Pancreas (tissue), 10 donors: ENCODE measurements around the gene QRFPR. TPM values are rescaled to one million over a fixed set of nuclear protein-coding genes. Genes with fewer than 3 reads are reported as not detected.
"Not testable (repeated sequence)": the region's sequence is repeated elsewhere in the genome, so short reads cannot be mapped to it uniquely, and the experiment has no call there.

Experiments used
- ATAC-seq, 4 donors: fragments of 200-7000 bp; cut with Tn5 transposase; one replicate each; pipeline versions ENCODE4 v1.8.0 to v1.9.1; 2020; ENCODE audit warnings: mild to moderate bottlenecking in 4 of 4, moderate library complexity in 4 of 4
- DNase-seq, 6 donors: peaks; one replicate each; pipeline ENCODE4 v3.0.0-alpha.2; 2020
- FAIRE-seq: peaks from 2 replicates; lab custom pipeline; 2012; peaks lifted over from hg19 to GRCh38; lab: Jason Lieb, UNC
- H3K27ac ChIP-seq, 4 donors: fragments of 200-600 bp; sonication (generic); 1 replicate in 3 of 4; 2 replicates in 1 of 4; pipeline versions ENCODE4 v1.5.0 to v1.8.0; 2020
- H3K27me3 ChIP-seq, 4 donors: fragments of 200-600 bp; one replicate each; pipeline ENCODE4 v1.8.0; 2021
- H3K36me3 ChIP-seq, 3 donors: fragments of 200-600 bp; sonication (generic) in 1 of 3; one replicate each; pipeline versions ENCODE4 v1.5.0 to v1.8.0; 2020 to 2021
- H3K4me1 ChIP-seq, 3 donors: fragments of 200-600 bp; one replicate each; pipeline ENCODE4 v1.8.0; 2021
- H3K4me3 ChIP-seq, 4 donors: fragments of 200-600 bp; sonication (generic) in 2 of 4; one replicate each; pipeline versions ENCODE4 v1.5.0 to v1.8.0; 2020 to 2021
- H3K9me3 ChIP-seq, 4 donors: fragments of 200-600 bp; one replicate each; pipeline ENCODE4 v1.8.0; 2021
- CTCF ChIP-seq, 4 donors: fragments of 200-600 bp; sonication (generic) in 3 of 4; IDR thresholded peaks; one replicate each; pipeline versions ENCODE4 v1.5.0 to v1.8.0; 2021; ENCODE audit warnings: antibody characterized with exemption in 4 of 4
- WGBS, 2 donors: extraction: QIAGEN DNeasy Blood & Tissue Kit; methylation state at CpG; one replicate each; pipeline ENCODE4 v1.1.7; 2013; 5-methylcytosine and 5-hydroxymethylcytosine counted together
- intact Hi-C, 3 donors: fragments of 100-400 bp; cut with DNase I; formaldehyde crosslinking; loops; one replicate each; pipeline versions ENCODE4 v1.11.1 to v1.14.2; 2022
- polyA plus RNA-seq, 2 donors: library from polyadenylated mRNA; stranded (reverse); fragments of 200-250 nt; gene quantifications; one replicate each; pipeline ENCODE4 v1.2.3, GENCODE V29; 2013
- total RNA-seq, 6 donors: library from RNA; stranded (reverse); fragmentation: NEBNext Ultra II Directional in 4 of 6; extraction: Animal tissue kit (Norgen Biotek cat#: 25700) in 4 of 6; gene quantifications; one replicate each; pipeline versions ENCODE4 v1.2.1 to v1.2.4, GENCODE V29; 2021 to 2023
- donor health status: healthy with polysubstance abuse.
- donor health status: DM: no; HTN: no; CAD: no; lungs with moderate emphysema.
- donor health status: DM: no; HTN: no; CAD: no.
- donor health status: control.
- donor health status: control.
- donor health status: Bipolar disorder and iron deficiency.
- donor health status: DM: yes; HTN: yes; CAD: no.
- donor health status: DM: no; HTN: no; CAD: no.
- donor health status: DM: no; HTN: no; CAD: no.
- donor health status: DM: yes; HTN: yes; CAD: no.

Gene QRFPR
- total and polyA plus RNA-seq, 8 donors: not detected

GRCh38 chr4:121316091-121316490, 64.7 kb downstream of the QRFPR start:
- no peak overlapping the region for H3K4me3 ChIP-seq
- intact Hi-C loops: no loop called here
- 67 to 85% methylated on average over 2 of the region's 2 CpGs for WGBS, 2 donors

GRCh38 chr4:121313430-121313829, 67.4 kb downstream of the QRFPR start:
- not testable (repeated sequence) for ATAC-seq, H3K4me3 ChIP-seq, FAIRE-seq

More at GRCh38 chr4:121316091-121316490, 64.7 kb downstream of the QRFPR start:
- DNase-seq (no peak), FAIRE-seq (no peak), ATAC-seq (no peak)
- H3K36me3 ChIP-seq: no peaks in the 10 kb centered on the region
- H3K27me3 ChIP-seq: no peaks in the 10 kb centered on the region
- H3K4me1 ChIP-seq: no peaks in the 10 kb centered on the region
- H3K27ac ChIP-seq: no peak overlapping the region
- no peak for TF ChIP-seq CTCF (IDR thresholded peaks at IDR 0.05)
- H3K9me3 ChIP-seq: no peaks in the 10 kb centered on the region

GRCh38 chr4:121308828-121309227, 72.0 kb downstream of the QRFPR start:
- intact Hi-C loops: no loop called here
- Histone ChIP-seq H3K27me3 (no peaks in the 10 kb centered on the region), H3K4me3 (no peak overlapping the region), H3K27ac (no peak overlapping the region), H3K9me3 (no peaks in the 10 kb centered on the region), H3K36me3 (no peaks in the 10 kb centered on the region), H3K4me1 (peaks cover 0 to 6% (median 0%) of the 10 kb centered on the region in 3 donors)
- no peak for FAIRE-seq
- 54 to 72% methylated on average over 7 of the region's 7 CpGs for WGBS, 2 donors
- ATAC-seq: no peak
- no peak for TF ChIP-seq CTCF (IDR thresholded peaks at IDR 0.05)
- DNase-seq: no peak

More at GRCh38 chr4:121313430-121313829, 67.4 kb downstream of the QRFPR start:
- H3K27ac ChIP-seq, H3K36me3 ChIP-seq, H3K27me3 ChIP-seq, intact Hi-C loops, H3K9me3 ChIP-seq, H3K4me1 ChIP-seq, DNase-seq: not testable (repeated sequence)
- 43 to 69% methylated on average over 2 of the region's 2 CpGs for WGBS, 2 donors

- TF ChIP-seq CTCF (IDR thresholded peaks at IDR 0.05): no peak
- intact Hi-C loops: no loop called here
- Histone ChIP-seq H3K4me3 (no peak overlapping the region), H3K9me3 (no peaks in the 10 kb centered on the region), H3K27ac (no peak overlapping the region), H3K4me1 (peaks cover 0 to 6% (median 0%) of the 10 kb centered on the region in 3 donors), H3K36me3 (no peaks in the 10 kb centered on the region), H3K27me3 (no peaks in the 10 kb centered on the region)
- FAIRE-seq: no peak
- no peak for ATAC-seq
- no peak for DNase-seq
- 32 to 38% methylated on average over 1 of the region's 1 CpG for WGBS, 2 donors
These were observed 72.5 kb downstream of the QRFPR start for GRCh38 chr4:121308328-121308663.

GRCh38 chr4:121307445-121308327, 73.1 kb downstream of the QRFPR start:
- DNase-seq: no peak
- no peak overlapping the region for H3K27ac ChIP-seq

More at GRCh38 chr4:121307445-121308327, 73.1 kb downstream of the QRFPR start:
- peaks cover 0 to 6% (median 0%) of the 10 kb centered on the region in 3 donors for H3K4me1 ChIP-seq
- H3K27me3 ChIP-seq: no peaks in the 10 kb centered on the region
- no peaks in the 10 kb centered on the region for H3K36me3 ChIP-seq
- FAIRE-seq: no peak
- peak in 1 of 4 donors; percentile 73 for ATAC-seq
- TF ChIP-seq CTCF (IDR thresholded peaks at IDR 0.05): peak in 3 of 4 donors; percentile 11 to 21 (median 19)
- WGBS, 2 donors: 11 to 13% methylated on average over 5 of the region's 5 CpGs
- intact Hi-C loops: no loop called here
- no peak overlapping the region for H3K4me3 ChIP-seq
- H3K9me3 ChIP-seq: no peaks in the 10 kb centered on the region
